D341Med (cell line): ENCODE data around the gene LRMDA.

ENCODE experiments used
- DNase-seq: peaks from one replicate; pipeline ENCODE4 v3.0.0; 2012; ENCODE audit warnings: low spot score

The LRMDA gene

DNA sequence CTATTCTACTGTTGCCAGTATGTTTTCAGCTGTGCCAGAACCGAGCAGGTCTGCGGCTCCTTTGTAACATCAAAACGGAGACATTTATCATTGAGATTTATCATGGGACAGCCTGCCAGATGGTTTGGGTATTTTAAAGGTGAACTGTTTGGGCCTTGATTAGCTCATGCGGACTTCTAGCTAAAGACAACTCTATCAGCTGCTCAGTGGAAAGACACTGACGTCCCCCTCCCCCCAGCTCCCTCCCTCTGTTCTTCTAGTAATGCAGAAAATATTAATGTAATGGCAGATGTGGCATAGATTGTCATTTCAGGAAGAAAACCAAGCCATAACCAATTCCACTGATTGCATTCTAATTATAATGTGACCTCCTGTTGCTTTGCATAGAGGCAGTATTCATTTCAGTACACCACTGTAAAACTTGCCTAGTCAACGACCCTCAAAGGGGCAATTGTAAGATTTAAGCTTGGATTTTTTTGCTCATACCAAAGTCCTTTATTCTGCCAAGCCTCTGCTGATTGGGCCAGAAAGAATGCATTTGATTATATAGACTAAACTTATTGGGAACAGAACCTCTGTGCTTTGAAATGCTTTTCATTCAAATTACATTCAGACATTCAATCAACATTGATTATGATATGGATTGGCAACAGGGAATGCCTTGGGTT is 966.8 kb downstream of the LRMDA start:
- DNase-seq, result no peak

DNA sequence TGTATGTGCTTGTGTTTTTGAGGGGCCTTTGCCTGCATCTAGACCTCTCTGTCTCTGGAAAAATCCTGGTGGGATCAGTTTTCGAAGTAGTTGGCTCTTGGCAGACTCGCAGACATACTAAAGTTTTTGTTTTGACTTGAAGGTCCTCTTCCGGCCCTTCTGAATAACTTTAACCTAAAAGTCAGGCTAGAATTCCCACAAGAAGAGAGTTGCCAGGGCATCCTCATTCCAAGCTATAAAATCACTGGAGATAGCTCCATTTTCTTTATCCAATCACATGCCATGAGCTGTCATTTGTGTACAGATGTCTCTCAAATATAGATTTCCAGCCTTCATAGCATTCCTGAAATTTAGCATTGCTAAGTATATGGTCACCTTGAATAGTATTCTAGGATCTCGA is 967.8 kb downstream of the LRMDA start:
- no peak for DNase-seq

DNA sequence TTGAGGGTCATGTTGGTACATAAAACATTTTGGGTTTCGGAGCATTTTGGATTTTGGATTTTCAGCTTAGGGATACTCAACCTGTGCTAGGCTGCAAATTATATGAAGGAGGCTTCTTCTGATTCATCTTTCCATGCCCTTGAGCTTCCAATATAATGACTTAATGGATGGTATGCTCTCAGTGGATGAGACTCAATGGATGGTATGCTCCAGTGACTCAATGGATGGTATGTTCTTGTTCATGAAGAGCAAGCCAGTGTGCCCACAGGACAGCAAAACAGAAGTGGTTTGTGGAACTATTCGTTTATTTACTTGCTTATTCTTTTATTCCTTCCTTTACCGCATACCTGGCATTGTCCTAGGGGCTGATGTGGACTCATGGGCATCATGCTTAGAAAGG is 969.6 kb downstream of the LRMDA start:
- no peak for DNase-seq

DNA sequence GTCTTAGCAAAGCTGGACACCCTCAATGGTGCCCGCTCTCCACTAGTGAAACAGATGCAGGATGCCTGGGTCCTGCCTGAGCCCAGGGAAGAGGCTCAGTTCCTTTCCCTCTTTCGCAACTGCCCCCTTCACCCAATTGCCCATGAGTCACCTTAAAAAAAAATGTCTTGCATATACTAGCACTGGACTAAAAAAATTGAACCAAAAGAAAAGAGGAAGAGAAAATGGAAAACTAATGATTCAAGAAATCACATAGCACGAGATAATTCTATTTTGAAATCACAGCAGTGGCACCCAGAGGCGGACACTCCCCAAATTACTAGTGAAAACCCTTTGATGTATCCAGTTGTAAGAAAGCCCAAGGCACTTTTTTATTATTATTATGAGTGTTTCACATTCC is 972.5 kb downstream of the LRMDA start:
- no peak for DNase-seq

DNA sequence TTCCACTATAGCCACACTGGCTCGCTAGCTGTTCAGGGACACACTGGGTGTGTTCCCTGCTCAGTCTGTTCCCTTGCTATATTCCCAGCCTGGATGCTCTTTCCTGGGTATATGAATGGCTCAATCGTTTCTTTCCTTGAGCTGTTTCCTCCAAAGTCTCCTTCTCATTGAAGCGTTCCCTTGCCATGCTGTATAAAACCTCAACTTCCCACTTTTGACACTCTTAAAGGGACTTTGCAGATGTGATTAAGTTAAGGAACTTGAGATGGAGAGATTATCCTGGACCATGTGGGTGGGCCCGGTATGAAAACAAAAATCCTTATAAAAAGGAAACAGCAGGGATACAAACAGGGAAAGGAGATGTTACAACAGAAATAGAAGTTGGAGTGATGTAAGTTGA is 973.1 kb downstream of the LRMDA start:
- DNase-seq, result no peak

DNA sequence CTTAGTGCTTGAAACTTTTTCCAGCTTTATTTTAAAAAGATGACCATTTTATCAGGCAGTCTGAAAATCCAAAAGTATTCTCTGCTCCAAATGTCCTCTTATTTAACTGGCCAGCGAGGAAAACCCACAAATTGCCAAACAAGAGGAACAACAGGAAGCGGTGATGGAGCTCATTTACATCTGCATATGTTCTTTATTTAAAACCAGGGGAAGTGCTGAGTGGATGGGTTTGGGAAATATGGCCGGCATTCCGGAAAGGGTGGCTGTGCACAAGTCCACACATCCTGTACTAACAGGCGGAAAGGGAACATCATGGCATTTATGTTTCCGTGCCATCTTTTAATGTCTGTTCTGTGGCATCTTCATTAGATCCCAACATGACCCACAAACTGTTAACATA is 974.5 kb downstream of the LRMDA start:
- no peak for DNase-seq

DNA sequence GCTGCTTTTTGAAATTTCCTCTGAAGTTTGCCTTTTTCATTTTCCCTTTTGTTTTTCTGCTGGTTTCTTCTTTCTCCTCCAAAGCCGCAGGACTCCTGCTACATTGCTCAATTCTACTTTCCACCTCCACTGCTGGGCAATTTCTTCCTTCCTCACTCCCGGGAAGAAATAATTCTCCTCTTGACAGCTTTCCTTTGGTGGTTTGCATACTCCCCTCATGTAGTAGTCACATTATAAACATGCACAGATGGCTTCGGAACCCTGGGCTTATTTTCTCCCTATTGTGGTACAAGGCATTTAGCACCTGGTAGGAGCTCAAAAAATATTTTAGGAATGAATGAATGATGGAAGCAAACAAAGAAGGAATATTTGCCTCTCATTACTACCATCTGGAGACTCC is 977.2 kb downstream of the LRMDA start:
- no peak for DNase-seq

DNA sequence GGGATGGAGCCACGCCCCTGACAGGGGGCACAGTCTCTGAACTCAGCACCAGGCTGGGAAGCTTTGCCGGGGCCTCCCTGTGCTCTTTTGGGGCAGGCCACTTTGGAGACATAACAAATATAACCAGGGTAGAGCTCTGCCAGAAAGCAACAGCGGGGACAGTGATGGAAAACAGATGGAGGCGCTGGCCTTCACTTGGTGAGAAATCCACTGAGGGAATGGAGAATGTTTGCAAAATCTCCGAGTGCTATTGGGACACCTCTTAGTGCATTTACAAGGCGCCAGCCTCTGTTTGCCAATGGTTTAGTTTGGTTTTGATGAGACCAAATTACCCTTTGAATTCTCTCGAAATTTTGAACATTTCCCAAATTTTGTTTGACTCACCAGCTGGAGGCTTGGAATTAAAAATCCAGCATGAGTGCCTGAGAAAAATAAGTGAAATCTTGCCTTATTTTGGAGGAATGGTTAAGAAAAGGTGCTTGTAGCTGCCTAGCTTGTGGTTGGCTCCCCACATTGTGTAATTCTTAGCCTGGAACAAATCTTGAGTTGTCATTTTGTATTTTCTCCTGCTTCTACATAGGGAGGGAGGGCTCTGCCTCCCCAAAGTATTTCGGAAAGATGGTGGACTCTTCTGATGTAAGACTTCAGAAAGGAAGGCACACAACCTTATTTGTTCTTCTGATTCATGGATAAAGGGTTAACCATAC is 980.5 kb downstream of the LRMDA start:
- DNase-seq, result no peak

DNA sequence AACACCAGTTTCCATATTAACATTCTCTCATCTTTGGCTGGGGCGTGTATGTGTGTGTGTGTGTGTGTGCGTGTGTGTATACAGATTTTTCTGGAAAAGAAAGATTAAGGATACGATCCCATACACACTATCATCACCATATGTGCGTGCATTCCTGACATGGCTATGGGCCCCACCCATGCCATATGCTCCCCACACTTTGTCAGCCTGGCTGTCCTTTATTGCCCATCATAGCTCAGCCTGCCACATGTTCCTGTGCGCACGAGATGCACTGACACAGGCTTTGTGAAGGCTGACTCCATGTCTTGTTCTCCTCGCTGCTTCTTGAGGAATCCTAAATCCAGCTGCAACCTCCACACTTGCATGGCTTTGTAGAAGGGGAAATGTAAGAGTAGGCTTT is 984.1 kb downstream of the LRMDA start:
- DNase-seq, result no peak

DNA sequence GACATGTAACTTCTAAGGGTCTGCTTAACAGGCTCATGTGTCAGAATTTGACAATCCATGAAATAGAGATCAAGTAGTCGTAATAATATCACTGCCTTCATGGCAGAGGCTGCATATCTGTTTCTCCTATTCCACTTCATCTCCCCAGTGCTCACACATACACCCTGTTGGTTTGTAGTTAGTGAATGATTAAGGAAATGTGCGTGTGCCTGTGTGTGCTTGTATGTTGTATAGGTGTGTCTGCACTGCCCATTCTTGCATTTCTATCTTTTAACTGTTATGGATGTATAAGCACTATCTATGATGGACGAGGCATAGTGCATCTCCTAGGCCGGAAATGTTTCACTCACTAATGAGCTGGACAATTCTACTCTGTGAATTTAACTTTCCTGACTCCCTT is 985.2 kb downstream of the LRMDA start:
- DNase-seq, result no peak

DNA sequence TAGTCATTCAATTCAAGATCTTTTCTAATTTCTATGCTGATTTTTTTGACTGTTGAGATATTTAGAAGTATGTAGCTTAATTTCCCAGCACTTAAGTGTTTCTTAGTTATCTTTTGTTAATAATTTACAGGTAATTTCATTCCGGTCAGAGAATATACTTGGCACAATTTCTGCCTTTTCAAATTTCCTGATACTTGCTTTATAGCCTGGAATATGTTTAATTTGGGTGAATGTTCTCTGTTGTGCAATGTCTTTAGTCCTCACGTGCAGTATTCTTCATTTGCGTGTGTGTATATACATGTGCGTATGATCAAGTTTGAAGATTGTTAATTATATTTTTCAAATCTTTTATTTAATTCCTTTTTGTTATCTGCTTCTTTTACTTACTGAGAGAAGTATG is 989.3 kb downstream of the LRMDA start:
- DNase-seq, result no peak

DNA sequence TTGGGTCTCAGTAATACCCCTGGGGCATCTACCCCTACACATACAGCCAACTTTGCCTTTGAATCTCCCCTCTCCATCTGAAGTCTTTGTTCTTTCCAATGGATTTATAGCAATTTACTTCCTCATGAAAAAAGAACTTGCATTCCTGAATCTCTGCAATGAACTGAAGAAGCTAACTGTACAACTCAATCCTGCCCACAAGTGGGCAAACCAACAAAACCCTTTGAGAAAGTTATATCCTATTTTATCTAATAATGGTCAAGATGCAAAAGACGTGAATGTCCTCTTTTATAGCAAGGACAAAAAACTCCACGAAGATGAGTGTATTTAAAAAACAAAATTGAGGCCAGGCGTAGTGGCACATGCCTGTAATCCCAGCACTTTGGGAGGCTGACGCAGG is 991.3 kb downstream of the LRMDA start:
- DNase-seq, result no peak

DNA sequence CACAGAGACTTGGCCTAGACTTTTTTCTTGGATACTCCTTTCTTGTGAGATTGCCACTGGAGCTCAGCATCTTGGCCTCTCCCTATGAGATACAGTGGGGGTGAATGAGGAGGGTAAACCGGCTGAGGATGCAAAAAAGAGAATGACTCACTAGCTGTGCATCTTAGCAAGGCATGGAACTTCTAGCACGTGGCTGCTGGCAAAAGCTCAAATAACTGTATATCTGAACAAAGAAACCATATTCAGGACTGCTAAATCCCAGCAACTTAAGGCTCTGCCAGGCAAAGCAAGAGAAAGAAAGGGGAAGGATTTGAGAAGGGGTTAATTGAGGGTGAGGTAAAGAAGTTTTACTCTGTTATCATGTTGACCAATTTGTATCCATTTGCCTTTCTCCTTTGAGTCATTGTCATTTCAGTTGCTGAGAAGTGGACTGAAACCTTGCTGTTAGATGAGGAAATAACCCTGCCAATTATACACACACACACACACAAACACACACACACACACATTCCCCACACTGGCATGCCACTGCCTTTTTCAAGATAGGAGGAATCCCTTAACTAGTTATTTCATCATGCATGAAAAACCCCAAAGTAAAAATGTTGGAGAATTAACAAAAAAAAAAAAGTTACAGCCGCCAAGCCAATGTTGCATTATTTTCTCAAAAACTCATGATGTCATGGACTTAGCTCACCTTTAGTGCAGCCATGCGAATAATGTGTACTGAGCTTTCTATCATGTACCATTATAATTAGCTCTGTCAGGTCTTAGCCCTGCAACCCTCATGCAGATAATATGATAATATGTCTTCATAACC is 997.3 kb downstream of the LRMDA start:
- no peak for DNase-seq

DNA sequence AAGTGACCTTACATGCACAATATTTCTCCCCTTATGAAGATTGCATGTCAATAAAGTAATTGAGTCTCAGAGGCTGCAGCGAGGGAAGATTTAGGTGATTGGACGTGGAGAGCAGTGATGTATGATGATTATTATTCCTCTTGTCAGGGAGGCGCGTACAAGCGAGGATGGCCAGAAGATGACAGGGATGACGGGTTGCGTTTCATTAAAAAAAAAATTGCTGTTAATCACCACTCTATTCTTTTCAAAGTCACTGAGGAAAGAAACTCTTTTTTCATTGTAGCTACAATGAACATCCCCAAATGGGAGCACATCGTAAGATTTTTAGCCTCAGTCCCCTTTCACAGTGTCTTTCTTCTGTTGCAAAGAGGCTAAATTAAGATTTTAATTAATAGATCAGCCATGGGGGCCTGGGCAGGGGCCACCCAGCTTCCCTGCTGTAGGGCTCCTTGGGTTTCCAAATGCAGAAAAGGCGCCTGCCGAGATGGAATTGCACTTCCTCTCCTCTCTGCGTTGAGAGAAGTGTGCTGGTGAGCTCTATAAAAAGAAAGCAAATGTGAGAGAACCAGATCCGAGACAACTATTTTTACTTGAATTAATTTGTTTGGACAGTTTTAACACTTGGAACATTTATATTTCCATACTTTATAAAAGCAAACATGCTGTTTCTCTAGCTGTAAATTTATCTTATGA is 998.1 kb downstream of the LRMDA start:
- no peak for DNase-seq

DNA sequence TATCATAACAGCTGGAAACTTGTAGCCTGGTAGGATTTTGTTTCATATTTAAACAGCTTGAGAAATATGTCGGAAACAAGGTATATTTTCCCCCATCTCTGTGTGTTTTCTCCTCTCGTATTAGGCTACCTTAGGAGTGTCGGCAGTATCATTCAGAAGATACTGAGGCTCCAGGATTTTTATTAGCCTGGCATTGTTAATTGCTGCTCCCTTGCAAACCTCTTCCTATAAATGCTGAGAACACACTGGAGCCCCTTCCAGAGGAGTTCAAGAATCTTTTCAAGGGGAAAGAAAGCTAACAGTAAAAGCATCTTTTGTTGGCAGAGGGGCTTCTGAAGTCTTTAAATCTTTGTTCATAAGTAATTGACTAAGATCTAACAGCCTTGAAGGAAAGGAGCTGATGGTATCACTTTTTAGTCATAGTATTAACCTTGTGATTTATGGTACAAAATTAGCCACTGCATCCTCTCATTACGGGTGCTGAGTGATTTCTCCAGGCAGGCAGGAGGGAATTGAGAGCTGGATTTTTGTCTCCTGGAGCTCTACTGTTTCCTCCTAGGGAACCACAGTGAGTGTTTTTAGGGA is 998.7 kb downstream of the LRMDA start:
- DNase-seq, result no peak

DNA sequence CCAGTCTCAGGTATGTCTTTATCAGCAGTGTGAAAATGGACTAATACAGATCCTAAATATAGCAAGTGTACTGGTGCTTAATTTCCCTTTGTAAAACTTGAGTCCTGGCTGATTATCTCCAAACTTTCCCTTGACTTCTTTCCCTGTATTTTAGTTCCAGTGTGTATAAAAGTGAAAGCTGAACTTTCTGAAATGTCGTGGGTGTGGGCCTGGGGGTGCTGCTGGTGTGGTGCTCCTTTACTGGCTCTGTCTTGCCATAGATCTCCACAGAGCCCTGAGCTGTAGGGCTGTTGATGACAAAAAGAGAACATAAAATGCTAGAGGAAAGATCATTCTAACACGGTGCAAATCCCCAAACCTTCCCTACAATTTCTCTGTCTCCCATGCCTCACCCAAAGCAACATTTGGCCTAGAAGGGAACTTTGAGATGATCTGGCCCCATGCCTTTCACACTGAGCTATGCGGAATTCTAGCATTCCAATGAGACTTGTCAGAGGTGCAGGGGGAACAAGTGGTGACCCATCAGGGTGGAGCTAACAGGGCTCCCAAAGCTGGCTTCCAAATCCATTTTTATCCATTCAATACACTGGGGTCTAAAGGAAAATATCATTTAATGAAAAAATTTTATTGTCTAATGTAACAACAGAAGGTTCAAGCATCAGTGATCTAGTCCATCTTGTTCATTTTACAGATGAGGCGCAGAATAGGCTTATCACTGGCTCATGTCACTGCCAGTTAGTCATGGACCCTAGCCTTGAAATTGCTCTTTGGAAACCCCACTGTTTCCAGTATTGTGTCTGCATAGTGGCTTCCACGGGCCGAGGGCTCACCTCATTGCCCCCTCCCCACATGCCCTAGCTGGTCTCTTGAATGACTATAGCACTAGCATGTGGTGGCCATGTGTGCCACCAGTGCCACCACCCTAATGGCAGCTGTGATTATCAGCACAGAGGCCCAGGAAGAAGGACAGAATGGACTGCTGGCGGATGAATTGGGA is 1000.9 kb downstream of the LRMDA start:
- no peak for DNase-seq

DNA sequence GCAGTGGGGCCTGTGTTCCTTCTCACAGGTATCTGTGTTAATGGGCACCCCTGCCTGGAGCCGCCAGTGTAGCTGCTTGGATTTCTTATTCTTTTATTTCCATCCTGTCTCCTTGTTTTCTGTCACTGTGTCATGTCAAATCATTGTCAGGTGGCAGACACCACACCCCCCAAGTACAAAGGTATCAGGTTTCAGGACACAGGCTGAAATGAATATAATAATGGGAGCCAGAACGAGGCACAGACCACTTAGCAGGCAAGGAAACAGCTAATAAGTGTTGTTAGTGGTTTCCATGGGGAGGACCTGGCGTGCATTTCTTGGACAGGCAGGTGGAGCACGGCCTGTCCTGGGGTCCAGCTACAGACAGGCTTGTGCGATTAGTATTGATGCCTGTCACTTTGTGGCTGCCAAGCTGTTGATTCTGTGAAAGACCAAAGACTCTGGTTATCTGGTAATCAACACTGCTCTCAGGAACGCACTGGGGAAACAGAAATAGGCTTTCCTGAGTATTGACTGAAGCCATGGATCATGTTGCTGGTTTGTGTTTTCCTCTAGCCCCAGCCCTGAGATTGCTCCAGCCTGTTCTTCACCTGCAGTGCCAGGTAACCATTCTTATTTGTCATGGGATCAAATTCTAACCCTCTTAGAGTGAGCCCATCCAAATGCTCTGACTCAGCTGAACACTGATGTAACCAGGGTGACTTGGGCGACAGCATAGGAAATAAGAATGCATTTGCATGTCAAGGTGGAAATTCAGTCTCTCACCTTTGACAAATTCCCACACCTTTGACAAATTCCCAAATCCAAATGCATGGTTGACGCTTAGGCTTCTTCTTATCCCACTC is 1002.0 kb downstream of the LRMDA start:
- no peak for DNase-seq

DNA sequence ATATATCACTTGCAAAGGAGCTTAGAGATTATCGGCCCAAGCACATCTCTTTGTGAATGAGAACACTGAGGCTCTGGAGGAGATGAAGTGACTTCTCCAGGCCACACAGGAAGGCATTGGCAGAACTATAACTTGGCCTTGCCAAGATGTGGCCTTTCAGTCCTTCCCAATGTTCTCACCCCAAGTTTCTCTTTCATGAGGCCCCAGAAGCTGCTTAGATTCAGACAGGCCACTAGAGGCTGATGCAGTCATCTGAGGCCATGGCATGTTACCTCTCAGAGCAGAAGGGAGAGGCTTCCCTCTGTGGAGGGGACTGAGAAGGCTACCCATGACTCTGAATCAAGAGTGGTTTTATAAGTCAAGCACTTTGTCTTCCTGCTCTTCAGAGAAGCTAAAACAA is 1003.7 kb downstream of the LRMDA start:
- DNase-seq, result no peak

DNA sequence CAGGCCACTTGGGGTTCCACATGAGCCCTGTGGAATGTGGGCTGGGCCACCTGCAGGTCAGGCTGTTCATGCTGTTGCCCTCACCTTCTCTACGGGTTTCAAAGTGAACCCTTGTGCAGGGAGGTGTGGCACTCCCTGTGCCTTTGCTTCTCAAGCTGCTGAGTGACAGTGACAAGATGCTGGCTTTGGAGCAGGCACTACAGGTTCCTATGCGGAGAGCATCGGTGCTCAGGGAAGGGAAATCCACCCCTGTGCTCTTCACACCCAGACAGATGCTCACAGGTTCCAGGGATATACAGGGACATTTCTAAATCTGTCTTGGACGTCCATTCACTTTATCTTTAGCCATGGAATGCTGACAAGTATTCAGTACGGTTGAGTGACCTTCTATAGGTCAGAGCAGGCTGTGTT is 1005.0 kb downstream of the LRMDA start:
- DNase-seq, result no peak

DNA sequence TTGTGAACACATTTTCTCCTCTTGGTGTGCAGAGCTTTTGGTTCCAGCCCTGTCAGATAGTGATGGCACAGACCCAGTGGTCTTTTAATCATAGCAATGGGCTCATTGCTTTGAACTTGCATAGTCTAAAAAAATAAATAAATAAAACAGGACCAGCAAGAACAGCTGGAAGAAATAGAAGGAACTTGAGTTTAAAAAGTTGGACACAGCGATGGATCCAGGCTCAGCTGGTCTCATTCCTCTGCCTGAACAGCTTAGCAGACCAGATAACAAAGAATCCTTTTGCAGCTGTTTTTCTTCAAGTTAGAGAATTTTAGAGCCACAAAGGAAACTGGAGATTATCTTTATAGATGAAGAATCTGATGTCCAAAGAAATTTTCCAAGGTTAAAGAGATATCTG is 1005.6 kb downstream of the LRMDA start:
- no peak for DNase-seq
